ENCODE measurements around the gene SMIM24. TPM values are rescaled to one million over a fixed set of nuclear protein-coding genes. Genes with fewer than 3 reads are reported as not detected.
"Not testable (repeated sequence)": the region's sequence is repeated elsewhere in the genome, so short reads cannot be mapped to it uniquely, and the experiment has no call there.

The SMIM24 gene
- total RNA-seq, 1 donor from 2014 or later: 1.4 TPM

DNA sequence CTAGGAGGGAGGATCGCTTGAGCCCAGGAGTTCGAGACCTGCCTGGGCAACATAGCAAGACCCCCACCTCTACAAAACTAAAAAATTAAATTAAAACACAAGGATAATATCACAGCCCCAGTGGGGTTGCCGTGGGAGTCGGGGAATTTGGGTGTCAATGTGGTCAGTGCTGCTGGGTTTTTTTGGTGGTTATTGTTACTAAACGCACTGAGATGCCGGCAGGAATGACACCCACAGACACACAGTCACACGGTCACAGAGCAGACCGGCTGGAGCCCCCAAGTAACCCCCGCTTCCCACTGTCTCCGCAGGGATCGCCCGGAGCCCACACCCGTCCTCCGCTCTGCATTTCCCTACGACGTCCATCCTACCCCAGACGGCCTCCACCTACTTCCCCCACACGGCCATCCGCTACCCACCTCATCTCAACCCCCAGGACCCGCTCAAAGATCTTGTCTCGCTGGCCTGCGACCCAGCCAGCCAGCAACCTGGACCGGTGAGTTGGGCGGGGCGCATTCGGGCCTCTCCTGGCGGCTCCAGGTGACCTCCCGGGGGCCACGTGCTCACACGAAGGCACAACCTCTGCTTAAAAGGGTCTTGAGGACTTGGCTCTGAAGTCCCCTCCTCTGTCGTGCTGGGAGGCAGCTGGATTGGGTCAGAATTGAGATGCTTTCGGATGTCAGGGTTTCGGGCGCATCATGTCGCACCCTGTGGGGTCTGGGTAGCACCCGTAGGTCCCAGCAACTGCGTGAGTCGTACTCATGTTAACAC, 28.0 kb downstream of the SMIM24 start:
- H3K4me3 ChIP-seq (ENCODE audit: low read depth, low read length): no peak overlapping the region
- TF ChIP-seq, protein P1, sequence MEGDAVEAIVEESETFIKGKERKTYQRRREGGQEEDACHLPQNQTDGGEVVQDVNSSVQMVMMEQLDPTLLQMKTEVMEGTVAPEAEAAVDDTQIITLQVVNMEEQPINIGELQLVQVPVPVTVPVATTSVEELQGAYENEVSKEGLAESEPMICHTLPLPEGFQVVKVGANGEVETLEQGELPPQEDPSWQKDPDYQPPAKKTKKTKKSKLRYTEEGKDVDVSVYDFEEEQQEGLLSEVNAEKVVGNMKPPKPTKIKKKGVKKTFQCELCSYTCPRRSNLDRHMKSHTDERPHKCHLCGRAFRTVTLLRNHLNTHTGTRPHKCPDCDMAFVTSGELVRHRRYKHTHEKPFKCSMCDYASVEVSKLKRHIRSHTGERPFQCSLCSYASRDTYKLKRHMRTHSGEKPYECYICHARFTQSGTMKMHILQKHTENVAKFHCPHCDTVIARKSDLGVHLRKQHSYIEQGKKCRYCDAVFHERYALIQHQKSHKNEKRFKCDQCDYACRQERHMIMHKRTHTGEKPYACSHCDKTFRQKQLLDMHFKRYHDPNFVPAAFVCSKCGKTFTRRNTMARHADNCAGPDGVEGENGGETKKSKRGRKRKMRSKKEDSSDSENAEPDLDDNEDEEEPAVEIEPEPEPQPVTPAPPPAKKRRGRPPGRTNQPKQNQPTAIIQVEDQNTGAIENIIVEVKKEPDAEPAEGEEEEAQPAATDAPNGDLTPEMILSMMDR (conservative IDR thresholded peaks at IDR 0.05; ENCODE audit: low read depth, low read length): no peak
- DNase-seq (ENCODE audit: low read depth): no peak

DNA sequence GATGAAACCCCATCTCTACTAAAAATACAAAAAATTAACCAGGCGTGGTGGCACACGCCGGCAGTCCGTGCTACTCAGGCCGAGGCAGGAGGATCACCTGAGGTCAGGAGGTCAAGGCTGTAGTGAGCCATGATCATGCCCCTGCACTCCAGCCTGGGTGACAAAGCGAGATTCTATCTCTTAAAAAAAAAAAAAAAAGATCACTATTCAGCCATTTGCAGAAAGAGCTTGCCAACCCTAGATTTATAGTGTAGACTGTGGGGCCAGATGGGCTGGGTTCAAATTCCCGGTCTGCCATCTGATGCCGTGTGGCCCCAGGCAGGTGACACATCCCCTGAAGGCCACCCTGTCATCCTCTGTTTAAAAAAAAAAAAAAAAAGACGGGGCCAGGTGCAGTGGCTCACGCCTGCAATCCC, 28.9 kb downstream of the SMIM24 start:
- peak; percentile 33 for DNase-seq (ENCODE audit: low read depth)
- TF ChIP-seq, protein P1 (conservative IDR thresholded peaks at IDR 0.05; ENCODE audit: low read depth, low read length): no peak
- H3K4me3 ChIP-seq (ENCODE audit: low read depth, low read length): no peak overlapping the region

DNA sequence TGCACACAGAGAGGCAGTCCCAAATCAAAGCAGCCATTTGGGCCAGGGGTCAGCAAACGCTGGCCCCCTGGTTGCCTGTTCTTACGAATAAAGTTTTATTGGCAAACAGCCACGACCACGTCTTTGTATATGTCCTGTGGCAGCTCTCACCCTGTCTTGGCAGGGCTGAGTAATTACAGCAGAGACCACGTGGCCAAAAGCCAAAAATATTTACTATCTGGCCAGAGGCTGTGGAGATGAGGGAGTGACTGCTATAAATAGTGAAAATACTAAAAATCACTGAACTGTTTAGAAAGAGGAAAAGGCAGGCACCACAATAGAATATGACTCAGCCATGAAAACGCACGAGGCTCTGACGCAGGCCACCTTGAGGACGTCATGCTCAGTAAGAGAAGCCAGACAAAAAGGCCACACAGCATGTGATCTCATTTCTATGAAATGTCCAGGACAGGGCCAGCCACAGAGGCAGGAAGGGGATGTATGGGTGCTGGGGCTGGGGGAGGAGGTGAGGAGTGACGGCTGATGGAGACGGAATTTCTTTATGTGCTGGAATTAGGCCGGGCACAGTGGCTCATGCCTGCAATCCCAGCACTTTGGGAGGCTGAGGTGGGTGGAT, 29.4 kb downstream of the SMIM24 start:
- no peak overlapping the region for H3K4me3 ChIP-seq (ENCODE audit: low read depth, low read length)
- TF ChIP-seq, protein P1 (conservative IDR thresholded peaks at IDR 0.05; ENCODE audit: low read depth, low read length): no peak
- DNase-seq (ENCODE audit: low read depth): peak; percentile 99

DNA sequence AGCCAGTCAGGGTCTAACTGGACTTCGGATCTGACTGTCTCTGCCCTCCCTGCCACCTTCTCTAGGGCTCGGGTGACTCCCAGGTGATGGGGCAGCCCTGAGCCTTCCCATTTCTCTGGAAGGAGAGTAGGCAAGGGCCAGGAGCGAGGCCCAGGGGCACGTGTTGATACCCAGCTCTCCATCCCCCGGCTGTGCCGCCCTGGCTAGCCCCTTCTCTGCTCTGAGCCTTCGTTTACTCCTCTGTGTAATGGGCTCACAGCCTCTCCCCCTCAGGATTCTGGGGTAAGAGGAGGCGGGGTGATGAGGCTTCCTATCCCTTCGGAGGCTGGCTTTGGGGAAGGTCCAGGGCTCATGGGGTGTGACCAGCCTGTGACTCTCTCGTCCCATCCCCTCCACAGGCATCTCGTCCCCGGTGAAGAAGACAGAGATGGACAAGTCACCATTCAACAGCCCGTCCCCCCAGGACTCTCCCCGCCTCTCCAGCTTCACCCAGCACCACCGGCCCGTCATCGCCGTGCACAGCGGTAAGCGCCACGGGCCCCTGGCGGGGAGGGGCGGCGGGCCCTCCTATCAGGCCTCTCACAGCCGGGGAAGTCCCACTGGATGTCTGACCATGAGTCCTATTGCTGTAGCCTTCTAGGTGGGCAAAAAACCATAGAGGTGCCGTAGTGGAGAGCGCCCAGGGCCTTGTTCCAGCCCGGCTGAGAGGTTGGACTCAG, 31.6 kb downstream of the SMIM24 start:
- H3K4me3 ChIP-seq (ENCODE audit: low read depth, low read length): no peak overlapping the region
- DNase-seq (ENCODE audit: low read depth): no peak
- TF ChIP-seq, protein P1 (conservative IDR thresholded peaks at IDR 0.05; ENCODE audit: low read depth, low read length): no peak

DNA sequence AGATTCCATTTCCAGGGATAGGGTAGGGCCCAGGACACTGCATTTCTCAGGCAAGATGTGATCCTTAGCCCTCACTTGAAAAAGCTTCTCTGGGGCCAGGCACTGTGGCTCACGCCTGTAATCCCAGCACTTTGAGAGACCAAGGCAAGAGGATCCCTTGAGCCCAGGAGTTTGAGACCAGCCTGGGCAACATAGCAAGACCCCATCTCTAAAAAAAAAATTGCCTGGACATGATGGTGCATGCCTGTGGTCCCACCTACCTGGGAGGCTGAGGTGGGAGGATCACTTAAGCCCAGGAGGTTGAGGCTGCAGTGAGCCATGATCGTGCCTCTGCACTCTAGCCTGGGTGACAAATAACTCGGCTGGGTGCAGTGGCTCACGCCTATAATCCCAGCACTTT, 33.7 kb downstream of the SMIM24 start:
- not testable (repeated sequence) for DNase-seq (ENCODE audit: low read depth)

DNA sequence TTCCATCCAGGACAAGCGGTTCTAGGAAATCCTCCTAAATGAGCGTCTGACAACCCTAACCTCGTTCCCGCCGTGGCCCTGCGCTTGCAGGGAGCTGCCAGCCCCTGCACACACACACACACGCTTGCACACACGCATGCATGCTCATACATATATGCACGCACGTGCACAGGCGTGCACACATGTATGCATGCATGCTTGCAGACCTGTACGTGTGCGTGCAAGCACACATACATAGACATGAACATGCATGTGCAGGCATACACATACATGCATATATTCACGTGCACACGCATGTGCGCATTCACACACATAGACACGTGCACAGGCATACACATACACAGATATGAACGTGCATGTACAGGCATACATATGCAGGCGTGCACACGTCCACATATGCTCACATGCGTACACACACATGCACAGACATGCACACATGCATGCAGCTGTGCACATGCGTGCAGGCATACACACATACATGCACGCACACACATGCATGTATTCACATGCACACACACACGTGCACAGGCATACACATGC, 35.6 kb downstream of the SMIM24 start:
- no peak for DNase-seq (ENCODE audit: low read depth)
- H3K4me3 ChIP-seq (ENCODE audit: low read depth, low read length): no peak overlapping the region
- TF ChIP-seq, protein P1 (conservative IDR thresholded peaks at IDR 0.05; ENCODE audit: low read depth, low read length): no peak

More for the DNA sequence above, 33.7 kb downstream of the SMIM24 start:
- H3K4me3 ChIP-seq (ENCODE audit: low read depth, low read length): not testable (repeated sequence)
